Erythroblast (primary cell): ENCODE results near the gene NKRF.

Source experiments
- GATA1 ChIP-seq: IDR thresholded peaks from 2 replicates; pipeline ENCODE4 v1.6.1; 2011; ENCODE audit warnings: low read depth, mild to moderate bottlenecking, control low read depth, low read length, moderate library complexity
- POLR2A ChIP-seq: IDR thresholded peaks from 2 replicates; pipeline ENCODE4 v1.6.1; 2011; ENCODE audit warnings: mild to moderate bottlenecking, low read length

GRCh38 chrX:119617517-119618164 is 11.4 kb upstream of the NKRF start:
- TF ChIP-seq POLR2A (no peak), GATA1 (no peak)
